CD4-positive, alpha-beta T cell treated with Interleukin-21 for 1 hour (primary cell): ENCODE measurements around the gene OSCAR.

Experiments used
- DNase-seq: peaks from one replicate; pipeline ENCODE4 v3.0.0-alpha.2; 2020

The OSCAR gene, protein sequence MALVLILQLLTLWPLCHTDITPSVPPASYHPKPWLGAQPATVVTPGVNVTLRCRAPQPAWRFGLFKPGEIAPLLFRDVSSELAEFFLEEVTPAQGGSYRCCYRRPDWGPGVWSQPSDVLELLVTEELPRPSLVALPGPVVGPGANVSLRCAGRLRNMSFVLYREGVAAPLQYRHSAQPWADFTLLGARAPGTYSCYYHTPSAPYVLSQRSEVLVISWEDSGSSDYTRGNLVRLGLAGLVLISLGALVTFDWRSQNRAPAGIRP

DNA sequence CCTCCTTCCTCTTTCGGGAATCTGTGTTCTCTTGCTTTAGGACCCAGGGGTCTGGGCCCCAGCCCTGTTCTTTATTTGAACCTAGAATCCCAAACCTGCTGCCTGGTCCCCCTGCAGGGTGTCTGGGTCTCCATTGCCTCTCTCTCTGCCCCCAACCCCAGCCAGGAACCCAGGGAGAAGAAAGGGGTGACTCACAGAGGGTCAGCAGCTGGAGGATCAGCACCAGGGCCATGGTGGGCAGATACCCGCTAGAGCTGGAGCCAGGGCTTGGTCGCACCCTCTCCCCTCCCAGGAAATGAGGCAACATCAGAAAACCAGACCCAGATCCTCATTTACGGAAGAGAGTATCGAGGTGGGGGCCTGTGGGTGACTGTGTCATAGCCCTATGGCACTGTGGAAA lies at the start of gene OSCAR:
Gene OSCAR (minus strand): TSS at position 243 of the 400 bp plus-strand sequence. CDS start 11 bp downstream, at position 232.
- DNase-seq = no peak

DNA sequence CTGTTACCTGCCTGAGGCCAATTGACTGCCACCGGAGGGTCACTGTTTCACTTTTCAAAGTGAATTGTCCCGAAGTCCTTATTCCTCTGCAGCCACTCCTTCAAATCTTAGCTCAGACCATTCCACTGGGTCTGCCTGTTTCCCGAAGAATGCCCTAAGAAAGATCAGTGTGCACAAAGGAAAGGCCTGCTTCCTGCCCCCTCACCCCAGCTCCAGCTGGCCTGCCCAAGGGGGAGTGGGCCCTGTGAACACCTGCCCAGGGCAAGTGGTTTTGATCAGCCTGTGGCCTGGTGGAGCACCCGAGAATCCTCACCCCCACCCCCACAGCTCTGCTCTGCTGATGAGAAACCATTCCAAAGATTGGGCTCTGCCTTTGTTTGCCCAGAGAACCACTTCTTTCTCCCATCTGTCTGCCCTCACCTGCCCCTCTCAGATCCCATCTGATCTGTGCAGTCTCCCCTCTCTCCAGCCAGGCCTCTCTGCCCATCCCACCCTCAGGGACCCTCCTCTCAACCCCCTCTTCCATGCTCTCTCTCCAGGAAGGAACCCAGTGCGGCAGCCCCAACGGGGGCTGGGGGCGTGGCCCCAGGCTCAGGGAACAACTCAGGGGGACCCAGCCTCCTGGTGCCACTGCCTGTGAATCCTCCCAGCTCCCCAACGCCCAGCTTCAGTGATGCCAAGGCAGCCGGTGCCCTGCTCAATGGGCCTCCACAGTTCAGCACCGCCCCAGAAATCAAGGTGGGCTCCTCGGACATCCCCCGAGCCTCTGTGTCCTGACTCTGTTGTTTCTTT lies 48.6 kb upstream of the OSCAR start:
- DNase-seq = no peak

DNA sequence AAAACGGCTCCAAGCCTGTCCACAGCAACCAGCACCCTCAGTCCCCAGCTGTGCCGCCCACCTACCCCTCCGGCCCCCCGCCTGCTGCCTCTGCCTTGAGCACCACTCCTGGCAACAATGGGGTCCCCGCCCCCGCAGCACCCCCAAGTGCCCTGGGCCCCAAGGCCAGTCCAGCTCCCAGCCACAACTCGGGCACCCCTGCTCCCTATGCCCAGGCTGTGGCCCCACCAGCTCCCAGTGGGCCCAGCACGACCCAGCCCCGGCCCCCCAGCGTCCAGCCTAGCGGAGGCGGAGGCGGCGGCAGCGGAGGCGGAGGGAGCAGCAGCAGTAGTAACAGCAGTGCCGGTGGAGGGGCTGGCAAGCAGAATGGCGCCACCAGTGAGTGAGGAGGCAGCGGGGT lies 47.6 kb upstream of the OSCAR start:
- DNase-seq = no peak

DNA sequence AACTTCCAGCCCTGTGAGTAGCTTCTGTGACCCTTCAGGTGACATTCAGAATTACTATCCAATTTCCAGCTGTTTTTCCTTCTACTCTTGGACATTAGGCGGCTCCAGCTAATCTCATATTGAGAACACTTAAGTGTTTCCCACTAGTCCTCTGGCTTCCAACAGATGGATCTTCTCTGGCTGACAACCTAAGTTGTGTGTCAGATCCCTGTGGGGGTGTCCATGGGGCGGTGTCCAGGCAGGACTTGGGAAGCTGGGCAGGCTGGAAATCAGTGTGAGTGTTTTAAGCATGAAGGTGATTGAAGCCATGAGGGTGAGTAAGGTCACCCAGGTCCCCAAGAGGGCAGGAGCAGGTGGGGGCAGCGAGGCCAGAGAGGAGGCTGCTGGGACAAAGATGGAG lies 47.1 kb upstream of the OSCAR start:
- DNase-seq = no peak

DNA sequence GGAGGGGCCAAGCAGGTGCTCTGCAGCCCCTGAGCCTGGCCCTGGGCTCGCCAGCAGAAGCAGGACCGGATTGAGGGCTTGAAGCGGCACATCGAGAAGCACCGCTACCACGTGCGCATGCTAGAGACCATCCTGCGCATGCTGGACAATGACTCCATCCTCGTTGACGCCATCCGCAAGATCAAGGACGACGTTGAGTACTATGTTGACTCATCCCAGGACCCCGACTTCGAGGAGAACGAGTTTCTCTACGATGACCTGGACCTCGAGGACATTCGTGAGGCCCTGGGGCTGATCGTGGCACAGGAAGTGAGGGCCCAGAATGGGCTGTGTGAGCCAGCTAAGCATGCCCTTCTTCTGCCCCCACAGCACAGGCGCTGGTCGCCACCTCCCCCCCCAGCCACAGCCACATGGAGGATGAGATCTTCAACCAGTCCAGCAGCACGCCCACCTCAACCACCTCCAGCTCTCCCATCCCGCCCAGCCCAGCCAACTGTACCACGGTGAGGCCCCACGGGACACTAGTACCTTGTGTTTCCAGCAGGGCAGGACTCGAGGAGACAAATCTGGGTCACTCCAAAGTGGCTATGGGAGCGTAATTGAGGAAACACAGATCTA lies 45.0 kb upstream of the OSCAR start:
- DNase-seq = no peak

DNA sequence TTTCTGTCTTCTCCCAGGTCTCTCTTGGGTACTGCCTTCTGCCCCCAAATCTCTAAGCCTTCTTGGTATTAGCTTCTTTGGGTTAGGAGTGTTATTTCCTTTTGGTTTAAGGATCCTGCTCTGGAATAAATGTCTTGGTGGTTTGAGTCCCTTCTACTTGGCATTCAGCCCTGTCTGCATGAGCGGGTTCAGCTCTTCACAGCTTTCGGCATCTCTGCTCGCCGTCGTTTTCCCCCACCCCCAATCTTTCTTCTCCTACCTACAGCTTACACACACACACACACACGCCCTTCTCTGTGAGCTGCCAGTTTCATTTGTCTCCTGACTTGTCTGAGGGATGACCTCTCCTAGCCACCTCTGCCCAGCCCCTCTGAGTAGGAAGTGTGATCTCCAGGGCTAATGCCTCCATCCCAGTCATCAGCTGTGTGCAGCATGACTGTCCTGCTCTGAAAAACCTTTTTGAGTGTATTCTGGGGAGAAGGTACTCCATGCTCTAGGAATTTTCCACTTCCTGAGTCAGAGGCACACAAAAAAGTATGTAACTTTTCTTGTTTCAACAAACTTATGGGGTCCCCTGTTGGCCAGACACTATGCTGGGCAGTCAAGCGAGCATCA lies 41.7 kb upstream of the OSCAR start:
- DNase-seq = no peak

DNA sequence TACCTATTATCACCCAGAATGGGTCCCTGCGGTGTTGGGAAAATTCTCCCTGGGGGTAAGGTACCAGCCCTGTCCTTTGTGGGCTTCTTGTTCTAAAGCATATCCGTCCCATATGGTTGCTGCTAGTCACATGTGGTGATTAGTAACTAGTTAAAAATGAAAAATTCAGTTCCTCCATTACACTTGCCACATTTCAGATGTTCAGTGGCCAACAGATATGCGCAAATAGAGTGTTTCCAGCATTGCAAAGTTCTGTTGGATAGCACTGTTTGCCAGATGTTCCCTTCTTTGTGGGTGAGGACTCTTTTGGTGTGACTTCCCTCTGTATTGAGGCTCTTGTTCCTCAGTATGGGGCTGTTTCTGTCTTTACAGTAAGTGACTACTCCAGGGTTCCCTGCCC lies 40.8 kb upstream of the OSCAR start:
- no peak for DNase-seq

DNA sequence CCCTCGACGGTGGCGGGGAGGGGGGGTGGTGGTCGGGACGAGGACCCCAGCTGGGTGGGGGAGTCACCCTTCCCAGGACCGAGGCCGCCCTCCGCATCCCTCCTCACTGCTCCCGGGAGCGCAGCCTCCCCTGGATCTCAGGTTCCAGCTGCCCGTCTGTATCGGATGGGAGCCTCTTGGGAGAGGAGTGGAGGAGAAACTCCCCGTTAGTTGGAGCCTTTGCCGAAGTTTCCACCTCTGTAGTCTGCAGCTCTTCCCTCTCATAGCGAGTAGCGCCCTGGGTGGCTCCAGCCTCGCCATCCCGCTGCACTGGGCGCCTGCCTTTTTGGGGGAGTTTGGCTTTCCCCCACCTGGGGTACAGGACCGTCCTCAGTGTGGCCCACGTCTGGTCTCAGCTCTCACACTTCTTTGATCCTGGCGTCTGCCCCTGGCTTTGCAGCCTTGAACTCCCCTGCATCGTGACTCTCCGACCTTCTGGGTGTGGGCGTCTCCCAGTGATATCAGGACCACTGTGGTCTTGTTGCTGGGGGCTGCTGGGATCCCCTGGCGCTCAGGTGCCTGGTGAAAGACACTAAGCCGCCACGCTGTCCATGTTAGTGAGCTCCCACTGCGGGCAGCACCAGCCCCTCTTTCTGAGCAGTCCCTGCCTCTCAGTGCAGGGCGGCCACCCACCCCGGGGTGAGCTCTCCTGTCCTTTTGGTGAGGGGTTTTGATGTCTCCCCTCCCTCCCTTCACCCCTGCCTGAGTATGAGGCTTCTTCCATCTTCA lies 38.1 kb upstream of the OSCAR start:
- DNase-seq = no peak

DNA sequence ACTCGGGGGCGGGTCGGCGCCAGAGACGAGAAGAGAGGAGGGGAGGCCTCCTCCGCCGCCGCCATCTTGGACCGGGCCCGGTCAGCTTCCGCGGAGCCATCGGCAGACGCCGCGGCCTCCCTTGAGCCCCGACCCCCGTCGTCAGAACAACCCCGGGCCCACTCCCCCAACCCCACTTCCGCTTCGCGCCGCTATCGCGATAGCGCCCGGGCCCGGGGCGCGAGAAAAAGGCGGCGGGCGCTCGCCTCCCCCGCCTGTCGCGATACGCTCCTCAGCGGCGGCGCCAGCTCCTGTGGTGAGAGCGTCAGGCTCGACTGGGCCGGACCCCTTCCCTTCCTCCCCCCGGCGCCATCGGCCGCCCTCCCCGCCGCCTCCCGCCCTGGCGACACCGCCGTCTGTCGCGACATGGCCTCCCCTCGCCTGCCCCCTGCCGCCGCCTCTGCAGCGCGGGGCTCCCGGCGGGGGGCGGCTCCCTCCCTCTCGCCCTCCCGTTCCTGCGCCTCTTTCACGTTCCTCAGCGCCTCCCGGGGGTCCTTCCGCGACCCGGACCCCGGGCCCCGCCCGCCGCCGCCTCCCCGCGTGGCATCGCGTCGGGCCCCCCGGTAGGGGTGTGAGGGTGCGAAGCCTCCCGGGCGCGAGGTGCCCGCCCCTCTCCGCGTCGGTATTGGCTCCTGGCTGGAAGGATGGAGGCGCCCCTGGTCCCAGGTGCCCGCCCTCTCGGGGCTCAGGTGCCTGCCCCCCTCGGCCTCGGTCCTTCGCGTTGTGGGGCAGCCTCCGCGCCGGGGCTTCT lies 37.3 kb upstream of the OSCAR start, which contains the start of gene CNOT3:
Gene CNOT3 (plus strand): TSS at position 64 of the 790 bp plus-strand sequence. CDS start 5,217 bp downstream, outside the sequence.
- peak; percentile 51 for DNase-seq

DNA sequence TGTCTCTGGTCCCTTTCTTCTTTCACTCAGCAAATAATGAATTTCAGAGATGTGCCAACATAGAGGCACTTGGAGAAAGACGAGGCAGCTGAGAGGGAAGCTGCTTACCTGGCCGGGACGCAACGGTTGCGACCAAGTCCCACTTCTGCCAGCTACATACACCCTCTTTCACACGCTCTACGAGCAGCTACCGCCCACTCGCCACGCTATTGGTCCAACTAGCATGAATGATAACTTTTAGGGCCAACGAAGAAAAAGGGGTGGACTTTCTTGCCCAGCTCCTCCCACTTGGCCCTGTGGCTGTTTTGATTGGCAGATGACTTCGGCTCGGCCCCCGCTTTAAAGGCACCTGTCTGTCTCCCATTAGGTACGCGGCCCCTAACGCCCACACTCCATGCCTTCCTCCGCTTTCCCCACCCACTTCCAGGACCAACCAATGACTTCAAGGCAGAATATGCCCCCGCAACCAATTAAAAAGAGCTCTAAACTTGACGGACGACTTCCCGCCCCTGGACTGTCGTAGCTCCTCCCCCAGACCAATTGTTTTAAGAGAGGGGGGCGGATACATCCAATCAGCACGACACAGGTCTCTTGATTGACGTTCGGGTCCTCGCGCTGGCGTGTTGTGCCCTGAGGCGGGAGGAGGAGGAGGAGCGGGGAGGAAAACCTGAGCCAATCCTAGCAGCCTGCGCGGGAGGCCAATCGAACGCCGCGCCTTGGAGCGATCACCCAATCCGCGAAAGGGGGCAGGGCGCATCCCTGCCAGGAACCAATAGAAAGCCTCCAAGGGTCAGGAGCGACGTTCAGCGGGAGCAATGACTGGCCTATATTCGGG lies 36.5 kb upstream of the OSCAR start:
- peak; percentile 100 for DNase-seq

DNA sequence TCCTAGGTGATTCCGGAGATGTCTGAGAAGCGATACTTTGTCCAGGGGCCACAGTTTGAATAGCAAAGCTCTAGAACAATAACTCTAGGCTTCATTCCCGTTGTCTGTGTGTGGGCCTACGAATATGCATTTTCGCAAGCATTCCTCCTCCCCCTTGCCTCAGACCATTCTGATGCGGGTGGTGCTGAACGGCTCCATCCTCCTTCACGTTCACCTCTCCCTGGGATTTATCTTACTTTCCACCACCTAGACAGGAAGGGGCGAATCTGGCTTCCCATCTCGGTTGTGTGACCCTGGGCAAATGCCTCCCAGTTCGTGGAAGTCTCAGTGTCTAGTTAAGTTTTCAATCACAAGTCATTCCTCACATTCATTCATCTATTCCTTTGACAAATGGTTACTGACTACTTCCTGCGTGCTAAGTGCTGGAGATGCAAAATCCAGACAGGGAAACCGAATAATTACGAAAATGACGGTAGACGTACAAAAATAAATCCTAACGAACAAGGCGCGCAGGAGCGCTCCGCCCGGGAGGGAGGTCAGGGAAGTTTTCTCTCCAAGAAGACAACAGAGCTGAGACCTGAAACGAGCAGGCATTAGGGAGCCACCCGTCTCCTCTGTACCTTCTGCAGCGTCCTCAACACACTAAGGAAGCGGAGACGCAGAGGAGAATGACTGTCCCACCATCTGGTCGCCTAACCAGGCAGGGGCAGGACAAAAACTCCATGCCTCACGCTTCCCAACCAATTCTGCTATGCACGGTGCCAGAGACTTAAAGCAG lies 35.7 kb upstream of the OSCAR start:
- no peak for DNase-seq

DNA sequence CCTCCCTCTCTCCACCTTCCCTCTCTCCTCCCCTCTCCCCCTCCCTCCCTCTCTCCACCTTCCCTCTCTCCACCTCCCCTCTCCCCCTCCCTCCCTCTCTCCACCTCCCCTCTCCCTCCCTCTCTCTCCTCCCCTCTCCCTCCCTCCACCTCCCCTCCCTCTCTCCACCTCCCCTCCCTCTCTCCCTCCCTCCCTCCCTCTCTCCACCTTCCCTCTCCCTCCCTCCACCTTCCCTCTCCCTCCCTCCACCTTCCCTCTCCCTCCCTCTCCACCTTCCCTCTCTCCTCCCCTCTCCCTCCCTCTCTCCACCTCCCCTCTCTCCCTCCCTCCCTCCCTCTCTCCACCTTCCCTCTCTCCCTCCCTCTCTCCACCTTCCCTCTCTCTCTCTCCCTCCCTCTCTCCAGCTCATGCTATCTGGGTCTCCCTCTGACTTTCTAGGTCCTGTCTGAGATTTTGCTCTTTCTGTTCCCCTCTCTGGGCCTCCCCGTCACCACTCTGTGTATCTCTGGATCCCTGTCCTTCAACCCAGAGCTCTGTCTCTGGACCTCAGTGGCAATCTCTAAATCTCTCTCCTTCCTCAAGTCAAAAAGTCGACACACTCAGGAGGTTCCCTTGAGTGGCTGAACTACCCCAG lies 33.5 kb upstream of the OSCAR start:
- DNase-seq = no peak

DNA sequence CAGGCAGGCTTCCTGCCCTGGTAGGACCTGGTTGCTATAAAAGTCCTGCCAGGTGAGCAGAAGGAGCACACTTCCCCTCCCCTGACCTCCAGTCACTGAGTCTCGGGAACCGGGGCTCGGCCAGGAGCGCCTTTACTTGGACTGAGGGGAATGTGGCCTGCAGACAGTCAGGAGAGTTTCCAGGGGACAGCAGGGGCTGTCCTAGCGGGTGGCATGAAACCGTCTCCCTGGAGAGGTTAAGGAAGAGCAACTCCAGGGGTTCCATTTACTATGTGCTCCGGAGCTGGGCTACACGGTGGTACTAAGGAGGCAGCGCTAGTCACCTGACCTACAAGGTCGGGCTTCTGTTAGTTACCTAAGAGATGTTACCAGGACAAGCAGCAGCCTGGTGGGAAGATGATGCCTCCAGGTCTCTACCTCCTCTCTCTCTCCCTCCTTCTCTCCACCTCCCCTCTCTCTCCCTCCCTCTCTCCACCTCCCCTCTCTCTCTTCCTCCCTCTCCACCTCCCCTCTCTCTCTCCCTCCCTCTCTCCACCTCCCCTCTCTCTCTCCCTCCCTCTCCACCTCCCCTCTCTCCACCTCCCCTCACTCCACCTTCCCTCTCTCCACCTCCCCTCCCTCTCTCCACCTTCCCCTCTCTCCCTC lies 32.8 kb upstream of the OSCAR start:
- DNase-seq = no peak

DNA sequence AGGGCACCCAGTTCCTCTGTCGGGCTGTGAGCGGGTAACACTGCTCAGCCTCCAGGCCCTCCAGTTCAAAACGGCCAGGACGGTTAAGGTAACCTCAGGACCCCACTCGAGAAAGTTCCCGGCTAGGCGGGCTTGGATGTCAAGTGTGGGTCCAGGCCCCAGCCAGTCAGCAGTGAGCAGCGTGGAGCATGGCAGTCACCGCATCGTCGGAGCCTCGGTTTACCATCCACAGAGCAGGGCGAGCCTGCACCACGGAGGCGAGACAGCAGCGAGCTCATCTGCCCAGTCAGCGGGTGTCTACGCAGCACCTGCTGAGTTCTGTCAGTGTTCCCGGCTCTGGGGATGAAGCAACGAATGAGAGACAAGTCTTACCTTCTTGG lies 29.0 kb upstream of the OSCAR start:
- no peak for DNase-seq

DNA sequence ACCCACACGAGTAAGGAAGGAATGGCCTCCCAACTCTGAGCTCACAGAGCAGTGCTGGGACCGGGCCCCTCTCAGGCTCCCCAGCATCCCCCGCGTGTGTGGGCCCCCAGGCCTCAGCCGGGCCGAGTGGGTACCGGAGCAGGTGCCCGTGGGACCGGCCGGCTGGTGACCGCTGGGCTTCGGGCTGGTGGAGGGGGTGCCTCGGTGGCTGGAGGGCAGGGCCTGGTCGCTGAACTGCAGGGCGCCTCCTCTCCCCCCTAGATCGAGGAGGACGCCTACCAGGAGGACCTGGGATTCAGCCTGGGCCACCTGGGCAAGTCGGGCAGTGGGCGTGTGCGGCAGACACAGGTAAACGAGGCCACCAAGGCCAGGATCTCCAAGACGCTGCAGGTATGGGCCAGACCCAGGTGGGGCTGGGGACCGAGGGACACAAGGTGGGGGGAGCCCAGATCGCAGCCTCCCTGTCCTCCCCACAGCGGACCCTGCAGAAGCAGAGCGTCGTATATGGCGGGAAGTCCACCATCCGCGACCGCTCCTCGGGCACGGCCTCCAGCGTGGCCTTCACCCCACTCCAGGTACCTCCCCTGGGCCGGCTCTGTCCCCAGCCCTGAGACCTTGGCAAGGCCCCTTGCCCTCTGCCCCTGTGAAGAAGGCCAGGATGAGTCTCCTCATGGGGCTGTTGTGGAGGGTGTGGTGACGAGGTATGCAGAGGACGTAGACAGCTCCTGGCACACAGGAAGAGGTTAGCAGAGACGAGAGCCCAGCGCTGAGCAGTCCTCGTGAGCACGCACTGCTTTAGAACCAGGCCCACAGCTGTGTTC lies 28.4 kb upstream of the OSCAR start:
- no peak for DNase-seq

DNA sequence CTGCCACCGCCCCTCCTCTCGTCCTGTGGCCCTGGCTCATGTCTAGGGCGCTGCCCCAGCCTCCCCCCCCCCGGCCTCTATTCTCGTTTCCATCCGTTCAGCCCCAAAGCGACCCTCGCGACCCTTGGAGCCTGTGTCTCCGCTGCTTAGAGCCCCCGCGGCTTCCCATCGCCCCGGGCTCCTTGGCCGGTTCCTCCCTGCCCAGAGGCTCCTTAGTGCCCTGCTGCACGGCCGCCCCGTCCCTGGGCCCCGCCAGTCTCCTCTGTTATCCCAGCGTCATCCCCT lies 27.8 kb upstream of the OSCAR start:
- no peak for DNase-seq

DNA sequence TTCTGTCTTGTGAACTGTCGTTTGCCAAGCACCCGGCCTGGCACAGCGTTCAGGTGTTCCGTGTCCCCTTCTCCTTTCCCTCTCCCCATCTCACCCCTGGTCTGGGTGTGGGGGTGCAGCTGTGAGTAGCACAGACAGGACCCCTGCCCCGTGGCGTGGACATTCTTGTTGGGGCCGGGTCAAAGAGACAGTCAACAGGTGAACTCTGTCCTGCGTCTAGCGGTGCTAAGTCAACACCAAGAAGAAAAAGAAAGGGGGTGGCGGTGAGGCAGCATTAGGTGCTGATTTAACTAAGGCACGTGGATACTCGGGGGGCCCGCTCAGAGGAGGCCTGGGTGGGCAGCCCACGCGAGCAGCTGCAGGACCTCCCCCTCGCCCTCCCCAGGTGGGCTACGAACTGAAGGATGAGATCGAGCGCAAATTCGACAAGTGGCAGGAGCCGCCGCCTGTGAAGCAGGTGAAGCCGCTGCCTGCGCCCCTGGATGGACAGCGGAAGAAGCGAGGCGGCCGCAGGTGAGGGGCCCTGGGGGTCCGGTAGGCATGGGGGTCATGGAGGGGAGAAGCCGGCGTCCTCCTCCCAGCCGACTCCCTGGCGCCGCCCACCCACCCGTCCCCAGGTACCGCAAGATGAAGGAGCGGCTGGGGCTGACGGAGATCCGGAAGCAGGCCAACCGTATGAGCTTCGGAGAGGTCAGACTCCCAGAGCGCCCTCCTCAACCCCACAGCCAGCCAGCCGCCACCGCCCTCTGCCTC lies 27.3 kb upstream of the OSCAR start:
- no peak for DNase-seq

DNA sequence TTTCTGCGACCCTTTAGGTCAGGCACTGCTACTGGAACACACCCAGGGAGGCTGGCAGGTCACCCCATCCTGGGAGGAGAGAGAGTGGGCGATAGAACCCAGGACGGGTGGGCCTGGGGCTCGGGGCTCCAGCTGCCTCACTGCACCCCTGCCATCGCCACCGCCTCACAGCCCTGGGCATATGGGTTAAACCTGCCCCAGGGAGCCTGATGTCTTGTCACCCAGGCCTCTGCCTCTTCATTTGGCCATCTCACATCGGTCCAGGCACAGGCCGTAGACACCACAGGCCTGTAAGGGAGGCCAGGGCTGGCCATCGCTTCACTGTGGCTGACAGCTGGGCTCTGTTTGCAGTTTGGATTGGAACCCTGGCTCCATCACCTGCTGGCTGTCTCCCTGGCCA lies 25.1 kb upstream of the OSCAR start:
- DNase-seq = no peak
